MCF 10A (cell line): Measurements from ENCODE around the gene TMC3. TPM values are rescaled to one million over a fixed set of nuclear protein-coding genes. Genes with fewer than 3 reads are reported as not detected.

Source experiments
- BruUV-seq: library from RNA; stranded (reverse); fragments of 400-500 nt; replicated peaks from 2 replicates; lab custom pipeline; 2021; lab: Mats Ljungman, UMichigan
- CTCF ChIA-PET: fragments of 300-600 bp; sonication (Branson Sonifier 250); formaldehyde crosslinking; extraction: SDS; loops from one replicate; lab custom pipeline; 2021; ENCODE audit warnings: antibody characterized with exemption, inconsistent platforms; lab: Yijun Ruan, JAX
- POLR2A ChIA-PET: fragments of 300-600, 350-650 bp; sonication (Branson Sonifier 250); formaldehyde crosslinking; extraction: SDS; loops from one replicate; lab custom pipeline; 2020; ENCODE audit warnings: antibody characterized with exemption, inconsistent platforms; lab: Yijun Ruan, JAX
- DNase-seq: peaks from one replicate; pipeline ENCODE4 v3.0.0-alpha.2; 2018; ENCODE audit not compliant: unreplicated experiment
- H3K27ac Mint-ChIP-seq: one replicate; pipeline ENCODE4 v1.8.0; 2022; ENCODE audit warnings: mild to moderate bottlenecking, low read depth, mixed read lengths; ENCODE audit not compliant: unreplicated experiment
- H3K27me3 Mint-ChIP-seq: one replicate; pipeline ENCODE4 v1.8.0; 2022; ENCODE audit warnings: mixed read lengths; ENCODE audit not compliant: insufficient read depth, unreplicated experiment
- H3K36me3 Mint-ChIP-seq: one replicate; pipeline ENCODE4 v1.8.0; 2022; ENCODE audit warnings: mild to moderate bottlenecking, moderate library complexity, mixed read lengths; ENCODE audit not compliant: insufficient read depth, unreplicated experiment
- H3K4me1 Mint-ChIP-seq: one replicate; pipeline ENCODE4 v1.8.0; 2022; ENCODE audit warnings: mixed read lengths; ENCODE audit not compliant: insufficient read depth, unreplicated experiment
- H3K4me3 Mint-ChIP-seq: one replicate; pipeline ENCODE4 v1.8.0; 2022; ENCODE audit warnings: mild to moderate bottlenecking, moderate library complexity, mixed read lengths; ENCODE audit not compliant: unreplicated experiment
- H3K9me3 Mint-ChIP-seq: one replicate; pipeline ENCODE4 v1.8.0; 2022; ENCODE audit warnings: mixed read lengths; ENCODE audit not compliant: unreplicated experiment
- intact Hi-C: fragments of 100-400 bp; cut with micrococcal nuclease; formaldehyde crosslinking; loops from 2 replicates; pipeline ENCODE4 v1.14.1; 2022
- total RNA-seq: library from RNA; stranded (reverse); gene quantifications from 2 replicates; pipeline ENCODE4 v1.2.3, GENCODE V29; 2022
- TF ChIP-seq, protein P1 (sequence below): fragments of 200-600 bp; IDR thresholded peaks from one replicate; pipeline ENCODE4 v1.8.0; 2022; ENCODE audit warnings: antibody characterized with exemption, mild to moderate bottlenecking; ENCODE audit not compliant: unreplicated experiment

TMC3 gene
- total RNA-seq, 1 experiment from 2014 or later, result not detected

DNA sequence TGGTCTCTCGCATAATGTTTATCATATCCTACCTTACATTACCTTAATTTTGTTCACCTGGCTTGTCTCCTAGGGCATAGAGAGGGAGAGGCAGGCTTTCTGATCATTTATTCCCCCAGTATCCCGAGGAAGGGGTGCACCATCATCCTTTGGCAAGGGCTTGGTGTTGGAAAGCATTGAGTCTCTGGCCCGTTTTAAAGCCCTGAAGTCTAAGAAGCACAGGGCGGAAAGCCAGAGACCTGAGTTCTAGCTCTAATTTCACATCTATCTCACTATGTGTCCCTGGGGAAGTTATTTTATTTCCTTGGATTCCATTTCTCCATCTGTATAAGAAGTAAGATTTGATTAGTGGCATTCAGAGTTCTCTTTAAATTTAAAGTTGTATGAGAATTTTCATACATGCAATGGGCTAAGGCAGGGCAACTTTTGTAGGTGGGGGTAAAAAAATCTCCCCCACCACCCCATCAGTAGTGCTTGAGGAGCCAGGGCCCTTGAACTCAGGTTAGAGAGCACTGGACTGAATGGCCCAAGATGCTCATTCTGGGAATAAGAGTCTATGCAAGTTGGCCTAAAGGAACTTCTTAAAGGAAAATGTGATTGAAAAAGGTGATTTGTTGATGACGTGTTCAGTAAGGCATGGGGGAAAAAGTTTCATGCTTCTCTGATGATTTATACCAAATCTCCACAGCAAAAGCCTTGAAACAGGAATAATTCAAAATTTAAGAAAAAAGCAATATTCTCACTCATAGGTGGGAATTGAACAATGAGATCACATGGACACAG lies 10.1 kb downstream of the TMC3 start:
- intact Hi-C loops, result no loop called here
- CTCF ChIA-PET, result no interaction called here

GRCh38 chr15:81363276-81363675 lies 10.7 kb downstream of the TMC3 start:
- Mint-ChIP-seq H3K4me3 (no peak overlapping the region), H3K27me3 (no peaks in the 10 kb centered on the region), H3K27ac (no peak overlapping the region), H3K36me3 (no peaks in the 10 kb centered on the region), H3K9me3 (no peaks in the 10 kb centered on the region), H3K4me1 (no peaks in the 10 kb centered on the region)
- intact Hi-C loops, result no loop called here
- ChIA-PET CTCF (interaction anchor here (0.9 kb wide), 1 partner anchor 97 kb away, joined by 3 read pairs; no protein-coding TSS in a partner anchor), POLR2A (no interaction called here)
- TF ChIP-seq, protein P1, sequence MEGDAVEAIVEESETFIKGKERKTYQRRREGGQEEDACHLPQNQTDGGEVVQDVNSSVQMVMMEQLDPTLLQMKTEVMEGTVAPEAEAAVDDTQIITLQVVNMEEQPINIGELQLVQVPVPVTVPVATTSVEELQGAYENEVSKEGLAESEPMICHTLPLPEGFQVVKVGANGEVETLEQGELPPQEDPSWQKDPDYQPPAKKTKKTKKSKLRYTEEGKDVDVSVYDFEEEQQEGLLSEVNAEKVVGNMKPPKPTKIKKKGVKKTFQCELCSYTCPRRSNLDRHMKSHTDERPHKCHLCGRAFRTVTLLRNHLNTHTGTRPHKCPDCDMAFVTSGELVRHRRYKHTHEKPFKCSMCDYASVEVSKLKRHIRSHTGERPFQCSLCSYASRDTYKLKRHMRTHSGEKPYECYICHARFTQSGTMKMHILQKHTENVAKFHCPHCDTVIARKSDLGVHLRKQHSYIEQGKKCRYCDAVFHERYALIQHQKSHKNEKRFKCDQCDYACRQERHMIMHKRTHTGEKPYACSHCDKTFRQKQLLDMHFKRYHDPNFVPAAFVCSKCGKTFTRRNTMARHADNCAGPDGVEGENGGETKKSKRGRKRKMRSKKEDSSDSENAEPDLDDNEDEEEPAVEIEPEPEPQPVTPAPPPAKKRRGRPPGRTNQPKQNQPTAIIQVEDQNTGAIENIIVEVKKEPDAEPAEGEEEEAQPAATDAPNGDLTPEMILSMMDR, result no peak
- BruUV-seq, result no TSS peak
- DNase-seq, result no peak

More for the DNA sequence above, 10.1 kb downstream of the TMC3 start:
- Mint-ChIP-seq H3K27me3 (no peaks in the 10 kb centered on the region), H3K4me3 (no peak overlapping the region), H3K27ac (no peak overlapping the region), H3K36me3 (no peaks in the 10 kb centered on the region), H3K4me1 (no peaks in the 10 kb centered on the region), H3K9me3 (no peaks in the 10 kb centered on the region)
- DNase-seq, result no peak
- POLR2A ChIA-PET, result no interaction called here
- BruUV-seq, result no TSS peak
- TF ChIP-seq, protein P1, result no peak

DNA sequence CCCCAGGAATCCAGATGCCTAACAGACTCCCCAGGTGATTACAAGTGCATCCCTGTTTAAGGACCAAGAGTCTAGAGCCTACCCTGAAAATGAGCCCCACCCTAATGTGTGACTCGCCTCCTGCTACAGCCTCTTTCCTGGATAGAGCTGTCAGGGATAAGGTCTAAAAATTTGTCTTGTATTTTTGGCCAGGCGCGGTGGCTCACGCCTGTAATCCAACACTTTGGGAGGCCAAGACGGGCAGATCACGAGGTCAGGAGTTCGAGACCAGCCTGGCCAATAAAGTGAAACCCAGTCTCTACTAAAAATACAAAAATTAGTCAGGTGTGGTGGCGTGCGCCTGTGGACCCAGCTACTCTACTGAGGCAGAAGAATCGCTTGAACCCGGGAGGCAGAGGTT lies 11.2 kb downstream of the TMC3 start:
- BruUV-seq, result no TSS peak
- ChIA-PET POLR2A (no interaction called here), CTCF (interaction anchor here (0.9 to 1.2 kb wide), 2 partner anchors 88 to 97 kb away, joined by 3 read pairs; no protein-coding TSS in a partner anchor)
- TF ChIP-seq, protein P1, result no peak
- Mint-ChIP-seq H3K4me3 (no peak overlapping the region), H3K27ac (no peak overlapping the region), H3K36me3 (no peaks in the 10 kb centered on the region), H3K4me1 (no peaks in the 10 kb centered on the region), H3K27me3 (no peaks in the 10 kb centered on the region), H3K9me3 (no peaks in the 10 kb centered on the region)
- DNase-seq, result peak; percentile 9
- intact Hi-C loops, result no loop called here

DNA sequence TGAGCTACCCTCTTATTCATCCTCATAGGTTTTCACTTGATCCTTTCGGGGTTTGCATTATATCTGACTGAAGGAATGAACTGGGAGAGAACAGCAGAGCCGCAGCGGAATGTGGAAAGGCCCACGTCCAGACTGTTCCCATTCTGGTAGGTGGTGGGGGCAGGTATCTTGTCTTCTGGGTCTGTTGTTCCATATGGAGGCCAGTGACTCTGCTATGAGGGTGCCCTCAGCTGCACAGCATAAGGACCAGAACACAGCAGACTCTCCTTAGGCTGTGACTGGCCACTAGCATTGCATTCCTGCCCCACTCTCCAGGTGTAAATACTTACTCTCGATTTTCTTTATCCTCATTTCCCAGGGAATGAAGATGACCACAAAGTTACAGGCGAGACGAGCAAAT lies 12.1 kb downstream of the TMC3 start:
- Mint-ChIP-seq H3K27ac (no peak overlapping the region), H3K27me3 (no peaks in the 10 kb centered on the region), H3K4me1 (peaks cover 4% of the 10 kb centered on the region), H3K36me3 (no peaks in the 10 kb centered on the region), H3K4me3 (no peak overlapping the region), H3K9me3 (no peaks in the 10 kb centered on the region)
- intact Hi-C loops, result no loop called here
- POLR2A ChIA-PET, result interaction anchor here (0.8 kb wide), 2 partner anchors 8 to 10 kb away, joined by 3 read pairs; no protein-coding TSS in a partner anchor
- no TSS peak for BruUV-seq
- TF ChIP-seq, protein P1, result no peak
- no peak for DNase-seq
- CTCF ChIA-PET, result interaction anchor here (0.8 to 1.2 kb wide), 2 partner anchors 9 to 87 kb away, joined by 3 to 4 read pairs; no protein-coding TSS in a partner anchor
